HCT116 (cell line): ENCODE data around the gene PWWP2B. TPM values are rescaled to one million over a fixed set of nuclear protein-coding genes. Genes with fewer than 3 reads are reported as not detected.

ENCODE experiments used
- ATAC-seq: fragments of 200-7000 bp; cut with Tn5 transposase; 2 replicates; pipeline ENCODE4 v1.9.1; 2020; ENCODE audit warnings: mild to moderate bottlenecking, moderate library complexity
- BruUV-seq: library from RNA; stranded (reverse); fragments of 400-500 nt; replicated peaks from 2 replicates; lab custom pipeline; 2021; lab: Mats Ljungman, UMichigan
- CTCF ChIA-PET: fragments of 300-600 bp; sonication (Branson Sonifier 250); formaldehyde crosslinking; loops from one replicate; lab custom pipeline; 2021; ENCODE audit warnings: antibody characterized with exemption; lab: Charles Lee
- POLR2A ChIA-PET: fragments of 300-600, 350-600 bp; sonication (Branson Sonifier 250); formaldehyde crosslinking; loops from one replicate; lab custom pipeline; 2021; ENCODE audit warnings: antibody characterized with exemption; lab: Charles Lee
- RAD21 ChIA-PET, 2 experiments: fragments of 300-600 bp; sonication (Branson Sonifier 250); formaldehyde crosslinking; loops; one replicate each; lab custom pipeline; 2023; ENCODE audit warnings: low total read pairs in 2 of 2; ENCODE audit not compliant: uncharacterized antibody in 2 of 2, unreplicated experiment in 2 of 2, low non-redundant PET in 1 of 2; lab: Charles Lee
- DNase-seq: peaks from one replicate; pipeline ENCODE4 v3.0.0-alpha.2; 2010; ENCODE audit warnings: low read depth, low spot score
- H2AFZ ChIP-seq: fragments of 200-600 bp; shearing (Covaris generic), sonication (generic); 2 replicates; pipeline ENCODE4 v1.6.1; 2017; ENCODE audit warnings: low read depth, mixed run types, mixed read lengths, antibody characterized with exemption, low read length; ENCODE audit not compliant: poor library complexity, severe bottlenecking
- H3K27ac ChIP-seq: 2 replicates; pipeline ENCODE4 v1.5.1; 2012; ENCODE audit warnings: low read depth, low read length
- H3K27me3 ChIP-seq: fragments of 200-600 bp; sonication (generic); 2 replicates; pipeline ENCODE4 v1.6.1; 2016; ENCODE audit warnings: mixed run types, low read length, mixed read lengths; ENCODE audit not compliant: insufficient read depth
- H3K36me3 ChIP-seq, 2 experiments: fragments of 200-500 bp in 1 of 2; fragments of 200-600 bp in 1 of 2; sonication (Bioruptor generic) in 1 of 2; sonication (generic) in 1 of 2; 2 replicates each; pipeline versions ENCODE4 v1.5.1 to v1.6.1; 2014 to 2016; ENCODE audit warnings: low read length in 2 of 2, inconsistent platforms in 1 of 2, mixed read lengths in 1 of 2, mixed run types in 1 of 2; ENCODE audit not compliant: insufficient read depth in 2 of 2, control insufficient read depth in 1 of 2
- H3K4me1 ChIP-seq, 2 experiments: fragments of 200-600 bp in 1 of 2; sonication (generic) in 1 of 2; 2 replicates each; pipeline versions ENCODE4 v1.5.1 to v1.6.1; 2012 to 2017; ENCODE audit warnings: low read length in 2 of 2, inconsistent platforms in 1 of 2, mild to moderate bottlenecking in 1 of 2, mixed read lengths in 1 of 2, mixed run types in 1 of 2, moderate library complexity in 1 of 2; ENCODE audit not compliant: insufficient read depth in 2 of 2, control insufficient read depth in 1 of 2
- H3K4me2 ChIP-seq: fragments of 200-600 bp; sonication (generic); 2 replicates; pipeline ENCODE4 v1.6.1; 2017; ENCODE audit warnings: mixed run types, low read length, mixed read lengths
- H3K4me3 ChIP-seq, 2 experiments: fragments of 200-600 bp in 1 of 2; sonication (generic) in 1 of 2; replicated peaks in 1 of 2; 2 replicates each; pipeline ENCODE4 v1.5.1; 2011 to 2016; ENCODE audit warnings: low read length in 2 of 2, control low read depth in 1 of 2, low read depth in 1 of 2, mild to moderate bottlenecking in 1 of 2, mixed read lengths in 1 of 2, mixed run types in 1 of 2
- H3K79me2 ChIP-seq: fragments of 200-600 bp; sonication (generic); 2 replicates; pipeline ENCODE4 v1.6.1; 2017; ENCODE audit warnings: mild to moderate bottlenecking, mixed run types, low read length, moderate library complexity, mixed read lengths; ENCODE audit not compliant: insufficient read depth
- H3K9ac ChIP-seq: fragments of 200-600 bp; sonication (generic); 2 replicates; pipeline ENCODE4 v1.6.1; 2016; ENCODE audit warnings: low read length, mixed read lengths
- H3K9me2 ChIP-seq: fragments of 200-600 bp; sonication (generic), shearing (Covaris generic); 2 replicates; pipeline ENCODE4 v1.6.1; 2017; ENCODE audit warnings: mixed run types, mild to moderate bottlenecking, moderate library complexity; ENCODE audit not compliant: insufficient read depth
- H3K9me3 ChIP-seq, 2 experiments: fragments of 200-500 bp in 1 of 2; fragments of 200-600 bp in 1 of 2; sonication (Bioruptor generic) in 1 of 2; sonication (generic) in 1 of 2; 2 replicates each; pipeline ENCODE4 v1.6.1; 2014 to 2017; ENCODE audit warnings: low read length in 2 of 2, mixed read lengths in 2 of 2, inconsistent platforms in 1 of 2, low read depth in 1 of 2, mild to moderate bottlenecking in 1 of 2, mixed run types in 1 of 2, moderate library complexity in 1 of 2; ENCODE audit not compliant: control insufficient read depth in 1 of 2, insufficient read depth in 1 of 2
- H4K20me1 ChIP-seq: fragments of 200-600 bp; sonication (generic), shearing (Covaris generic); 2 replicates; pipeline ENCODE4 v1.6.1; 2017; ENCODE audit warnings: mixed run types, mild to moderate bottlenecking, moderate library complexity; ENCODE audit not compliant: insufficient read depth
- ATF3 ChIP-seq: IDR thresholded peaks from 2 replicates; pipeline ENCODE4 v1.6.1; 2012
- CBX3 ChIP-seq: IDR thresholded peaks from 2 replicates; pipeline ENCODE4 v1.6.1; 2012; ENCODE audit warnings: low read depth
- EGR1 ChIP-seq: IDR thresholded peaks from 2 replicates; pipeline ENCODE4 v1.6.1; 2012; ENCODE audit warnings: low read depth
- ELF1 ChIP-seq: IDR thresholded peaks from 2 replicates; pipeline ENCODE4 v1.6.1; 2012; ENCODE audit warnings: low read depth, borderline replicate concordance
- JUND ChIP-seq: IDR thresholded peaks from 2 replicates; pipeline ENCODE4 v1.6.1; 2012
- SIN3A ChIP-seq: IDR thresholded peaks from 2 replicates; pipeline ENCODE4 v1.6.1; 2012; ENCODE audit warnings: low read depth
- SP1 ChIP-seq: IDR thresholded peaks from 2 replicates; pipeline ENCODE4 v1.6.1; 2012; ENCODE audit warnings: low read depth
- TCF7L2 ChIP-seq: IDR thresholded peaks from 2 replicates; pipeline ENCODE4 v1.7.0; 2011; ENCODE audit warnings: borderline replicate concordance, inconsistent platforms; ENCODE audit not compliant: insufficient read depth, insufficient read length; ENCODE audit errors: extremely low read depth
- YY1 ChIP-seq: IDR thresholded peaks from 2 replicates; pipeline ENCODE4 v1.6.1; 2011; ENCODE audit warnings: low read length, low read depth, moderate library complexity, mild to moderate bottlenecking; ENCODE audit not compliant: insufficient replicate concordance; ENCODE audit errors: extremely low read depth
- ZFX ChIP-seq: fragments of 450-650 bp; IDR thresholded peaks from 2 replicates; pipeline ENCODE4 v1.6.1; 2017
- intact Hi-C: fragments of 100-400 bp; cut with micrococcal nuclease; formaldehyde crosslinking; loops from 2 replicates; pipeline ENCODE4 v1.10.0; 2022
- total RNA-seq: library from RNA; stranded (reverse); gene quantifications from one replicate; pipeline ENCODE4 v1.2.1, GENCODE V29; 2021; ENCODE audit not compliant: unreplicated experiment
- TF ChIP-seq, protein P1 (sequence below): IDR thresholded peaks from 2 replicates; pipeline ENCODE4 v1.6.1; 2012

PWWP2B gene
- total RNA-seq, 1 experiment from 2014 or later, result 13.9 TPM

- Histone ChIP-seq H3K9ac (peak overlapping the region; percentile 85), H3K79me2 (peaks cover 5% of the 10 kb centered on the region; the same call in 1 of the 2 replicates), H3K4me1 (peaks cover 41 to 59% of the 10 kb centered on the region in 2 experiments), H3K4me3 (peak overlapping the region; percentile 55 to 59), H3K9me2 (no peaks in the 10 kb centered on the region), H3K27me3 (no peaks in the 10 kb centered on the region), H3K36me3 (no peaks in the 10 kb centered on the region), H3K9me3 (no peaks in the 10 kb centered on the region), H2AFZ (no peak overlapping the region), H4K20me1 (no peaks in the 10 kb centered on the region), H3K4me2 (peak overlapping the region; percentile 83), H3K27ac (peak overlapping the region; percentile 99)
- TF ChIP-seq SIN3A (no peak), SP1 (no peak), ATF3 (no peak), JUND (no peak), CBX3 (no peak), TCF7L2 (no peak), ELF1 (no peak), ZFX (peak; percentile 41), YY1 (peak; percentile 41), EGR1 (no peak)
- TF ChIP-seq, protein P1, sequence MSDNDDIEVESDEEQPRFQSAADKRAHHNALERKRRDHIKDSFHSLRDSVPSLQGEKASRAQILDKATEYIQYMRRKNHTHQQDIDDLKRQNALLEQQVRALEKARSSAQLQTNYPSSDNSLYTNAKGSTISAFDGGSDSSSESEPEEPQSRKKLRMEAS, result no peak
- intact Hi-C loops, result no loop called here
- CTCF ChIA-PET, result no interaction called here
- TSS peak; percentile 99 for BruUV-seq
- ATAC-seq (peak; percentile 31), DNase-seq (no peak)
- POLR2A ChIA-PET, result interaction anchor here (1.2 kb wide), 1 partner anchor 27 kb away, joined by 3 read pairs; no protein-coding TSS in a partner anchor
- RAD21 ChIA-PET, result interaction anchor here in 1 of 2 experiments (1.0 kb wide), 1 partner anchor 26 kb away, joined by 7 read pairs; no protein-coding TSS in a partner anchor
These were observed 50.6 kb downstream of the PWWP2B start for GRCh38 chr10:132447446-132448247.
